CD14-positive monocyte (primary cell): ENCODE measurements around the gene NEU1. TPM values are rescaled to one million over a fixed set of nuclear protein-coding genes. Genes with fewer than 3 reads are reported as not detected.
"Not testable (repeated sequence)": the region's sequence is repeated elsewhere in the genome, so short reads cannot be mapped to it uniquely, and the experiment has no call there.

Experiments used
- DNase-seq, 3 donors: peaks; one replicate each; pipeline ENCODE4 v3.0.0-alpha.2; 2011 to 2022
- H2AFZ ChIP-seq: 2 replicates; pipeline ENCODE4 v1.6.0; 2012; ENCODE audit warnings: mild to moderate bottlenecking, low read depth, low read length, inconsistent platforms; ENCODE audit not compliant: insufficient read depth, poor library complexity, severe bottlenecking
- H3K27ac ChIP-seq, 2 donors: 1 replicate in 1 of 2; 2 replicates in 1 of 2; pipeline ENCODE4 v1.5.1; 2012 to 2013; ENCODE audit warnings: low read length in 2 of 2, control low read depth in 1 of 2, inconsistent platforms in 1 of 2, low read depth in 1 of 2, mild to moderate bottlenecking in 1 of 2
- H3K27me3 ChIP-seq, 2 donors: one replicate each; pipeline versions ENCODE4 v1.6.0 to v1.6.1; 2011 to 2013; ENCODE audit warnings: low read length in 2 of 2; ENCODE audit not compliant: control insufficient read depth in 2 of 2, insufficient read depth in 2 of 2
- H3K36me3 ChIP-seq, 2 donors: replicated peaks in 1 of 2; 1 replicate in 1 of 2; 2 replicates in 1 of 2; pipeline versions ENCODE4 v1.5.1 to v1.6.1; 2012 to 2013; ENCODE audit warnings: low read length in 2 of 2, control low read depth in 1 of 2, inconsistent platforms in 1 of 2, mild to moderate bottlenecking in 1 of 2; ENCODE audit not compliant: insufficient read depth in 2 of 2, control insufficient read depth in 1 of 2
- H3K4me1 ChIP-seq, 2 donors: 1 replicate in 1 of 2; 2 replicates in 1 of 2; pipeline versions ENCODE4 v1.5.1 to v1.6.1; 2012 to 2013; ENCODE audit warnings: low read length in 2 of 2, control low read depth in 1 of 2, inconsistent platforms in 1 of 2, mild to moderate bottlenecking in 1 of 2, moderate library complexity in 1 of 2; ENCODE audit not compliant: insufficient read depth in 2 of 2, control insufficient read depth in 1 of 2
- H3K4me2 ChIP-seq: replicated peaks from 2 replicates; pipeline ENCODE3; 2012; ENCODE audit warnings: low read length, moderate library complexity, mild to moderate bottlenecking; ENCODE audit not compliant: poor library complexity, severe bottlenecking; ENCODE audit errors: extremely low read depth
- H3K4me3 ChIP-seq, 3 experiments: fragments of 200-600 bp in 1 of 3; sonication (generic) in 1 of 3; replicated peaks in 1 of 3; 1 replicate in 2 of 3; 2 replicates in 1 of 3; pipeline ENCODE4 v1.5.1; 2011 to 2013; ENCODE audit warnings: low read length in 3 of 3, mild to moderate bottlenecking in 3 of 3, control low read depth in 2 of 3, low read depth in 2 of 3, inconsistent platforms in 1 of 3, moderate library complexity in 1 of 3
- H3K79me2 ChIP-seq: 2 replicates; pipeline ENCODE4 v1.6.0; 2012; ENCODE audit warnings: mild to moderate bottlenecking, control low read depth, inconsistent platforms, low read length, moderate library complexity; ENCODE audit not compliant: insufficient read depth
- H3K9ac ChIP-seq: 2 replicates; pipeline ENCODE4 v1.6.0; 2017; ENCODE audit warnings: low read length, mild to moderate bottlenecking; ENCODE audit not compliant: insufficient read depth, poor library complexity, severe bottlenecking
- H3K9me3 ChIP-seq, 2 donors: replicated peaks in 1 of 2; 1 replicate in 1 of 2; 2 replicates in 1 of 2; pipeline versions ENCODE4 v1.5.1 to v1.6.1; 2012 to 2013; ENCODE audit warnings: low read length in 2 of 2, control low read depth in 1 of 2; ENCODE audit not compliant: control insufficient read depth in 1 of 2, insufficient read depth in 1 of 2
- H4K20me1 ChIP-seq: 2 replicates; pipeline ENCODE4 v1.6.0; 2012; ENCODE audit warnings: mild to moderate bottlenecking, low read length, control low read depth, moderate library complexity; ENCODE audit not compliant: insufficient read depth
- H3K27ac Mint-ChIP-seq, 7 donors: one replicate each; pipeline ENCODE4 v1.8.0; 2020; ENCODE audit warnings: mild to moderate bottlenecking in 7 of 7, mixed read lengths in 7 of 7, moderate library complexity in 6 of 7, inconsistent platforms in 2 of 7
- H3K27me3 Mint-ChIP-seq, 3 donors: one replicate each; pipeline ENCODE4 v1.8.0; 2021 to 2022; ENCODE audit warnings: low read depth in 3 of 3, mild to moderate bottlenecking in 3 of 3, mixed read lengths in 3 of 3, moderate library complexity in 3 of 3, inconsistent platforms in 1 of 3
- H3K36me3 Mint-ChIP-seq, 2 donors: one replicate each; pipeline ENCODE4 v1.8.0; 2020; ENCODE audit warnings: mixed read lengths in 2 of 2, inconsistent platforms in 1 of 2, mild to moderate bottlenecking in 1 of 2
- H3K4me1 Mint-ChIP-seq: one replicate; pipeline ENCODE4 v1.8.0; 2020; ENCODE audit warnings: mild to moderate bottlenecking, mixed read lengths
- H3K4me3 Mint-ChIP-seq, 2 donors: one replicate each; pipeline ENCODE4 v1.8.0; 2020; ENCODE audit warnings: mild to moderate bottlenecking in 2 of 2, mixed read lengths in 2 of 2, moderate library complexity in 1 of 2
- H3K9me3 Mint-ChIP-seq, 7 donors: one replicate each; pipeline ENCODE4 v1.8.0; 2020 to 2022; ENCODE audit warnings: mixed read lengths in 7 of 7, mild to moderate bottlenecking in 6 of 7, moderate library complexity in 6 of 7, inconsistent platforms in 2 of 7
- CTCF ChIP-seq: fragments of 200-600 bp; IDR thresholded peaks from one replicate; pipeline ENCODE4 v1.8.0; 2022; ENCODE audit warnings: antibody characterized with exemption, mild to moderate bottlenecking
- WGBS: methylation state at CpG from one replicate; pipeline ENCODE4 v1.1.5; 2013; ENCODE audit warnings: missing lambda C conversion rate; ENCODE audit not compliant: insufficient coverage; 5-methylcytosine and 5-hydroxymethylcytosine counted together
- intact Hi-C, 2 donors: fragments of 100-400 bp; cut with micrococcal nuclease; formaldehyde crosslinking; loops; one replicate each; pipeline versions ENCODE4 v1.15.0 to v1.15.1; 2023
- polyA plus RNA-seq, 3 donors: library from polyadenylated mRNA; depleted of rRNA in 1 of 3; unstranded in 2 of 3; stranded (reverse) in 1 of 3; fragments of 300-500 nt in 2 of 3; fragments of >200 nt in 1 of 3; fragmentation: Illumina TruSeq in 2 of 3; gene quantifications; 1 replicate in 2 of 3; 2 replicates in 1 of 3; pipeline ENCODE4 v1.2.3, GENCODE V29; 2012 to 2021

Gene NEU1
- polyA plus RNA-seq, 3 donors, result 70.2 to 89.5 (median 81.8) TPM

GRCh38 chr6:31819871-31820299 lies 42.7 kb downstream of the NEU1 start:
- H2AFZ ChIP-seq, result no peak overlapping the region
- DNase-seq, result no peak
- peak overlapping the region in 5 of 7 donors; percentile 37 to 66 (median 63) for H3K27ac Mint-ChIP-seq
- no peaks in the 10 kb centered on the region for H3K9me3 ChIP-seq
- peaks cover 0 to 4% (median 0%) of the 10 kb centered on the region in 3 donors for H3K27me3 Mint-ChIP-seq
- intact Hi-C loops, result no loop called here
- H3K4me3 Mint-ChIP-seq, result peak overlapping the region in 1 of 2 donors; percentile 13
- H3K36me3 ChIP-seq, result no peaks in the 10 kb centered on the region
- H3K9me3 Mint-ChIP-seq, result peaks cover 0 to 2% (median 0%) of the 10 kb centered on the region in 7 donors
- H3K79me2 ChIP-seq, result peaks cover 52% of the 10 kb centered on the region
- H4K20me1 ChIP-seq, result no peaks in the 10 kb centered on the region
- H3K27ac ChIP-seq, result no peak overlapping the region
- H3K9ac ChIP-seq, result no peak overlapping the region
- H3K4me1 ChIP-seq, result peaks cover 60 to 75% of the 10 kb centered on the region in 2 donors
- H3K4me3 ChIP-seq, result no peak overlapping the region
- H3K4me1 Mint-ChIP-seq, result peaks cover 59% of the 10 kb centered on the region
- H3K27me3 ChIP-seq, result no peaks in the 10 kb centered on the region
- H3K36me3 Mint-ChIP-seq, result peaks cover 0 to 8% of the 10 kb centered on the region in 2 donors
- no peak for TF ChIP-seq CTCF
- H3K4me2 ChIP-seq, result no peak overlapping the region

DNA sequence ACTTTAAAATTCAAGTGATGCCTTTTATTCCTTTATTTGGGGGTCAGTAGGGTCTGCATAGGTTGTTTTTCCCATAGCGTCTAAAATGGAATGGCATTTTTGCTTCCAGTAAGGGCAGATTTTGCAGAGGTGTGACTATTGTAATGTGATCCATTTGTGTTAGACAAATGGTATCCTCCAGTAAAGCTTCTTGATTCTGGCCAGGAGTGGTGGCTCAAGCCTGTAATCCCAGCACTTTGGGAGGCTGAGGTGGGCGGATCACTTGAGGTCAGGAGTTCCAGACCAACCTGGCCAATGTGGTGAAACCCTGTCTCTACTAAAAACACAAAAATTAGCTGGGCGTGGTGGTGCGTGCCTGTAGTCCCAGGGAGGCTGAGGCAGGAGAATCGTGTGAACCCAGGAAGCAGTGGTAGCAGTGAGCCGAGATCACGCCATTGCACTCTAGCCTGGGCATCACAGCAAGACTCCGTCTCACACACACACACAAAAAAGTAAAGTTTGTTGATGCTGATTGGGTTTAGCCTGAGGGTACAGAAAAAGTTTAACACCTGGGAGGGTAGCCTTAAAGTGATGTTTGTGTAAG lies 44.6 kb downstream of the NEU1 start:
- H3K36me3 Mint-ChIP-seq, H4K20me1 ChIP-seq, H3K27me3 ChIP-seq, DNase-seq, H3K9me3 Mint-ChIP-seq, intact Hi-C loops, H3K27me3 Mint-ChIP-seq, H3K9me3 ChIP-seq, H3K36me3 ChIP-seq: not testable (repeated sequence)
- 0% methylated on average over 1 of the region's 8 CpGs for WGBS
- H3K9ac ChIP-seq, result peak overlapping the region; percentile 64
- H3K4me2 ChIP-seq, result peak overlapping the region; percentile 76
- Mint-ChIP-seq H3K4me1 (peaks cover 61% of the 10 kb centered on the region), H3K4me3 (peak overlapping the region; percentile 82 to 92), H3K27ac (peak overlapping the region; percentile 77 to 90 (median 87))
- peaks cover 55 to 72% of the 10 kb centered on the region in 2 donors for H3K4me1 ChIP-seq
- peak overlapping the region; percentile 61 to 89 (median 86) for H3K4me3 ChIP-seq
- peaks cover 60% of the 10 kb centered on the region for H3K79me2 ChIP-seq
- H2AFZ ChIP-seq, result peak overlapping the region; percentile 48
- H3K27ac ChIP-seq, result peak overlapping the region; percentile 66 to 77

DNA sequence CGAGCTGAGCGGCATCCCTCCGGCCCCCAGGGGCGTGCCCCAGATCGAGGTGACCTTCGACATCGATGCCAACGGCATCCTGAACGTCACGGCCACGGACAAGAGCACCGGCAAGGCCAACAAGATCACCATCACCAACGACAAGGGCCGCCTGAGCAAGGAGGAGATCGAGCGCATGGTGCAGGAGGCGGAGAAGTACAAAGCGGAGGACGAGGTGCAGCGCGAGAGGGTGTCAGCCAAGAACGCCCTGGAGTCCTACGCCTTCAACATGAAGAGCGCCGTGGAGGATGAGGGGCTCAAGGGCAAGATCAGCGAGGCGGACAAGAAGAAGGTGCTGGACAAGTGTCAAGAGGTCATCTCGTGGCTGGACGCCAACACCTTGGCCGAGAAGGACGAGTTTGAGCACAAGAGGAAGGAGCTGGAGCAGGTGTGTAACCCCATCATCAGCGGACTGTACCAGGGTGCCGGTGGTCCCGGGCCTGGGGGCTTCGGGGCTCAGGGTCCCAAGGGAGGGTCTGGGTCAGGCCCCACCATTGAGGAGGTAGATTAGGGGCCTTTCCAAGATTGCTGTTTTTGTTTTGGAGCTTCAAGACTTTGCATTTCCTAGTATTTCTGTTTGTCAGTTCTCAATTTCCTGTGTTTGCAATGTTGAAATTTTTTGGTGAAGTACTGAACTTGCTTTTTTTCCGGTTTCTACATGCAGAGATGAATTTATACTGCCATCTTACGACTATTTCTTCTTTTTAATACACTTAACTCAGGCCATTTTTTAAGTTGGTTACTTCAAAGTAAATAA lies 45.3 kb downstream of the NEU1 start:
- peak overlapping the region; percentile 66 to 77 for H3K27ac ChIP-seq
- H3K27me3 Mint-ChIP-seq, H3K9me3 Mint-ChIP-seq, H3K9me3 ChIP-seq, H3K36me3 ChIP-seq, intact Hi-C loops, H4K20me1 ChIP-seq, H3K27me3 ChIP-seq: not testable (repeated sequence)
- Mint-ChIP-seq H3K4me3 (peak overlapping the region; percentile 82 to 92), H3K27ac (peak overlapping the region; percentile 77 to 90 (median 87)), H3K4me1 (peaks cover 61% of the 10 kb centered on the region), H3K36me3 (peaks cover 0 to 12% of the 10 kb centered on the region in 2 donors)
- H3K9ac ChIP-seq, result peak overlapping the region; percentile 64
- H2AFZ ChIP-seq, result peak overlapping the region; percentile 48
- peaks cover 65% of the 10 kb centered on the region for H3K79me2 ChIP-seq
- H3K4me2 ChIP-seq, result peak overlapping the region; percentile 76
- peaks cover 54 to 72% of the 10 kb centered on the region in 2 donors for H3K4me1 ChIP-seq
- WGBS, result 1% methylated on average over 8 of the region's 37 CpGs
- DNase-seq, result peak in 2 of 3 donors; percentile 44 to 50
- H3K4me3 ChIP-seq, result peak overlapping the region; percentile 61 to 89 (median 86)
